ENCODE measurements around the gene KIRREL1.

The KIRREL1 gene

DNA sequence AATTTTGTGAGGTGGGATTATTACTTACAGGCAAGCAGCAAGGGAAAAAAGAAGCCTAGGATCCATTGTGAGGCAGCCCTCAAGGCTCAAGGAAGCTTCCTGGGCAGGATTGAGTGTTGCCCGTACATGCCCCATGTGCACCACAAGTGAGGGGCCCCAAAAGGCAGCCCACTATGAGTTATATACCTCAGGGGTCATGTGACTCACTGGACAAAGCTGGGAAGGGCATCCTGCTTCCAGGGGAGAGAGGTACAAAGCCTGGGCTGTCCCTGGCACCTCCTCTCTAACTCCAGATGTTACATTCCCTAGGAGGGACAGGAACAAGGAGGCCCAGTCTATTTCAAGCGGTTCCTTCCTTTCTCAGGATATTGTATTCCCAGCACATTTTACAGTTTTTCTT, 153.3 kb downstream of the KIRREL1 start:
- no peak for DNase-seq (ENCODE audit: low read depth)

DNA sequence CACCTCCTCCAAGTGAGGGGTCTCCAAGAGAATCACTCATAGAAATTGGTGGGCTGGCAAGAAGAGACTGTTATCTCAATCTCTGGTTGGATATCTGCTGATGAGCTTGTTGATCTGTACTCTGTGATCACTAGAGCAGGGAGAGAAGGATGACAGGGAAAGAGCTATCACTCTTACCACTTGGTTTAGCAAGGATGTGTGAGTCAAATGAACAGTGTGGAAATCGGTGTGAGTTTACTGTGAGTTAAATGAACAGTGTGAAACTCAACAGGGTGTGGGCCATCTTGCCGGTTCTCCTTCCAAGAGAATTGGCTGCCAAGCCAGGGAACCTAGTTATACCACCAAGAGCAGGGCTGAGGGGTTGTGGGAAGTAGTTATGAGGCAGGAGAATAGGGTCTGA, 154.0 kb downstream of the KIRREL1 start:
- DNase-seq (ENCODE audit: low read depth) = no peak

DNA sequence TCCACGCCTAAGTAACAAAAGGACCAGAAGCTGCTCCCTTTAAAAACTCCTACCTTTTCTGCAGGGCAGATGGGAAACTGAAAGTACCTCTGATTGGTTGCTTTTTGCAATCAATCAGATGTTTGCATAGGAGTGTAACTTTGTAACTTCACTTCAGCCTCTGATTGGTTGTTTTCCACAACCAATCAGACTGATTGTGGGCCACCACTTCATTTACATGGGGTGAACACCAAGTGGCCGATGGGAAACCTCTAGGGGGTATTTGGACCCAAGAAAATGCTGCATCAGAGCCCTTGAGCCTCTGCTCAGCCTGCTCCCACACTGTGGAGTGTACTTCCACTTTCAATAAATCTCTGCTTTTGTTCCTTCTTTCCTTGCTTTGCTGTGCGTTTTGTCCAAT, 154.4 kb downstream of the KIRREL1 start:
- DNase-seq (ENCODE audit: low read depth) = no peak

DNA sequence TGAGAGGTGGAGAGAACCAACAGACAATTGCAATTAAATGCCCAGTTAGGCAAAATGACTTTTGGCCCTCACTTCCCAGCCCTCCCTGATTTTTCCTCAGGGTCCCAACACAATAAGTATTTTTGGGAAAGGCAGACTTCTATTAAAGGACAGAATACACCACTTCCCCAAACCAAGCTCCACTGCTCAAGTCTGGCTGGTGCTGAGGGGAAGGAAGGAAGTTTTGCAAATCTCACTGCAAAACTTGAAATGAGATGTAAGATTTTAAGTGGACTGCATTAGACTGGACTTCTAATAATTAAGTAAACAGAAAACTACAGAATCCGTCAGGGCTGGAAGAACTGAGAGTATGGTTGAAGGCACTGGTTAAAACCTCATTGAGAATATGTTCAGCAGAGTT, 155.0 kb downstream of the KIRREL1 start:
- no peak for DNase-seq (ENCODE audit: low read depth)

DNA sequence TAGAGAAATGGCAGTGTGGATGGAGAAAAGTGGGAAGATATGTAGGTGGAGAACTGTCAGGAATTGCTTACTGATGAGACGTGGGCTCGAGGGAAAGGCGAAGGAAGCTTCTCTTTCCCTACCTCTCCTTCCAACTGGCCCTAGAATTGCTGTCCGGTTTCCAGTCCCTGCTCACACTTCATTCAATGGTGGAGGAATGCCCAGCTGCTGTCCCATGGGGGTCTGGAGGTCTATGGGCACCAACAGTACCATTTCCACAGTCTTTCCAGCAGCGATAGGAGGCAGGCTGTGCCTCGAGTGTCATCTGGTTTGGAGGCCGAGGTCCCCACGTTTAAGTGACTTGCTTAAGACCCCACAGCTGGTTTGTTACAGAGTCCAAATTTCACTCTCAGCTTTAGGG, 155.7 kb downstream of the KIRREL1 start:
- DNase-seq (ENCODE audit: low read depth) = no peak

Measured in CMK (cell line).